Hepatocyte (in vitro differentiated cells): ENCODE measurements around the gene ORM1.

Experiments
- CTCF ChIP-seq: fragments of 200-600 bp; sonication (generic); IDR thresholded peaks from 2 replicates; pipeline ENCODE4 v1.5.1; 2016; ENCODE audit warnings: antibody characterized with exemption, mild to moderate bottlenecking; ENCODE audit not compliant: poor library complexity
- EZH2phosphoT487 ChIP-seq: fragments of 200-600 bp; sonication (generic); IDR thresholded peaks from one replicate; pipeline ENCODE4 v1.6.1; 2018; ENCODE audit warnings: antibody characterized with exemption, mild to moderate bottlenecking, low read depth, moderate library complexity; ENCODE audit not compliant: unreplicated experiment, severe bottlenecking

- TF ChIP-seq CTCF, result no peak
- TF ChIP-seq EZH2phosphoT487, result no peak
Observed at GRCh38 chr9:114290561-114290986, 32.3 kb upstream of the ORM1 start.
